Lower lobe of right lung (tissue), 2 donors: ENCODE measurements around the gene TDRD3. TPM values are rescaled to one million over a fixed set of nuclear protein-coding genes. Genes with fewer than 3 reads are reported as not detected.

ENCODE experiments used
- ATAC-seq, 2 donors: fragments of 200-7000 bp; cut with Tn5 transposase; one replicate each; pipeline ENCODE4 v1.9.1; 2020 to 2022; ENCODE audit warnings: mild to moderate bottlenecking in 2 of 2, moderate library complexity in 2 of 2
- DNase-seq: peaks from one replicate; pipeline ENCODE4 v3.0.0-alpha.2; 2020
- H3K27ac ChIP-seq: fragments of 200-600 bp; one replicate; pipeline ENCODE4 v1.8.0; 2022
- H3K27me3 ChIP-seq: fragments of 200-600 bp; one replicate; pipeline ENCODE4 v1.8.0; 2022; ENCODE audit warnings: low read depth
- H3K36me3 ChIP-seq: fragments of 200-600 bp; one replicate; pipeline ENCODE4 v1.8.0; 2022; ENCODE audit warnings: mild to moderate bottlenecking
- H3K4me1 ChIP-seq: fragments of 200-600 bp; one replicate; pipeline ENCODE4 v1.8.0; 2022
- H3K4me3 ChIP-seq: fragments of 200-600 bp; one replicate; pipeline ENCODE4 v1.8.0; 2022; ENCODE audit warnings: mild to moderate bottlenecking
- H3K9me3 ChIP-seq: fragments of 200-600 bp; one replicate; pipeline ENCODE4 v1.8.0; 2022
- CTCF ChIP-seq: fragments of 200-600 bp; IDR thresholded peaks from one replicate; pipeline ENCODE4 v1.8.0; 2022; ENCODE audit warnings: antibody characterized with exemption, mild to moderate bottlenecking
- intact Hi-C: fragments of 100-400 bp; cut with DNase I; formaldehyde crosslinking; loops from one replicate; pipeline ENCODE4 v1.11.0; 2022
- total RNA-seq: library from RNA; stranded (reverse); fragmentation: NEBNext Ultra II Directional; extraction: Animal tissue kit (Norgen Biotek cat#: 25700); gene quantifications from one replicate; pipeline ENCODE4 v1.2.1, GENCODE V29; 2021
- donor health status: DM: no; HTN: yes; CAD: no; lungs with severe emphysema.

The TDRD3 gene
- total RNA-seq, 1 donor from 2014 or later, result 27.0 TPM

GRCh38 chr13:60435762-60436374 lies 38.8 kb downstream of the TDRD3 start:
- ATAC-seq (no peak), DNase-seq (no peak)
- Histone ChIP-seq H3K27me3 (no peaks in the 10 kb centered on the region), H3K4me3 (no peak overlapping the region), H3K9me3 (no peaks in the 10 kb centered on the region), H3K36me3 (no peaks in the 10 kb centered on the region), H3K4me1 (no peaks in the 10 kb centered on the region), H3K27ac (no peak overlapping the region)
- no peak for TF ChIP-seq CTCF
- intact Hi-C loops, result no loop called here

- Histone ChIP-seq H3K4me1 (no peaks in the 10 kb centered on the region), H3K36me3 (no peaks in the 10 kb centered on the region), H3K27me3 (no peaks in the 10 kb centered on the region), H3K27ac (no peak overlapping the region), H3K4me3 (no peak overlapping the region), H3K9me3 (no peaks in the 10 kb centered on the region)
- DNase-seq, result no peak
- no peak for TF ChIP-seq CTCF
- ATAC-seq, result no peak
- intact Hi-C loops, result no loop called here
Observed at GRCh38 chr13:60439201-60439600, 42.2 kb downstream of the TDRD3 start.

- no peaks in the 10 kb centered on the region for H3K36me3 ChIP-seq
- ATAC-seq (no peak), DNase-seq (no peak)
- no peak for TF ChIP-seq CTCF
- H3K27ac ChIP-seq, result no peak overlapping the region
- intact Hi-C loops, result no loop called here
- H3K27me3 ChIP-seq, result no peaks in the 10 kb centered on the region
- H3K9me3 ChIP-seq, result no peaks in the 10 kb centered on the region
- H3K4me1 ChIP-seq, result no peaks in the 10 kb centered on the region
- no peak overlapping the region for H3K4me3 ChIP-seq
Observed at GRCh38 chr13:60441761-60442160, 44.7 kb downstream of the TDRD3 start.

- no peaks in the 10 kb centered on the region for H3K36me3 ChIP-seq
- peak; percentile 77 for TF ChIP-seq CTCF
- H3K4me3 ChIP-seq, result no peak overlapping the region
- no peaks in the 10 kb centered on the region for H3K9me3 ChIP-seq
- DNase-seq (no peak), ATAC-seq (peak in 1 of 2 donors; percentile 62)
- intact Hi-C loops, result no loop called here
- H3K27me3 ChIP-seq, result no peaks in the 10 kb centered on the region
- H3K27ac ChIP-seq, result no peak overlapping the region
- no peaks in the 10 kb centered on the region for H3K4me1 ChIP-seq
Observed at GRCh38 chr13:60448907-60449510, 52.0 kb downstream of the TDRD3 start.

- intact Hi-C loops, result no loop called here
- TF ChIP-seq CTCF, result no peak
- no peaks in the 10 kb centered on the region for H3K9me3 ChIP-seq
- H3K27ac ChIP-seq, result no peak overlapping the region
- DNase-seq, result no peak
- no peak overlapping the region for H3K4me3 ChIP-seq
- no peaks in the 10 kb centered on the region for H3K27me3 ChIP-seq
- no peak for ATAC-seq
- no peaks in the 10 kb centered on the region for H3K4me1 ChIP-seq
- H3K36me3 ChIP-seq, result no peaks in the 10 kb centered on the region
Observed at GRCh38 chr13:60453490-60453889, 56.5 kb downstream of the TDRD3 start.
